ENCODE measurements around the gene CEP41. TPM values are rescaled to one million over a fixed set of nuclear protein-coding genes. Genes with fewer than 3 reads are reported as not detected.

Gene CEP41
- polyA plus RNA-seq, 2 of the 4 experiments (the other 2 are of a cell fraction), result 13.0 to 23.1 TPM

- ATAC-seq (no peak), FAIRE-seq (no peak), DNase-seq (ENCODE audit: low read depth in 1 of 2, low spot score in 1 of 2) (no peak)
- no peak for TF ChIP-seq RARB (CRISPR knock-in tag; IDR thresholded peaks at IDR 0.05)
- ChIA-PET CTCF (interaction anchor here (0.7 kb wide), 1 partner anchor 240 kb away, joined by 3 read pairs; no protein-coding TSS in a partner anchor), POLR2A (no interaction called here)
- Histone ChIP-seq H3K4me1 (no peaks in the 10 kb centered on the region), H3K4me3 (no peak overlapping the region), H3K27ac (no peak overlapping the region), H3K4me2 (no peak overlapping the region), H3K9me3 (no peaks in the 10 kb centered on the region)
- WGBS (ENCODE audit: missing lambda C conversion rate), result 77% methylated on average over 4 of the region's 4 CpGs
Observed at GRCh38 chr7:130400120-130400572, 40.7 kb downstream of the CEP41 start.

GRCh38 chr7:130398526-130399090 lies 42.2 kb downstream of the CEP41 start:
- ChIA-PET POLR2A (interaction anchor here (1.1 kb wide), 1 partner anchor 35 kb away, joined by 7 read pairs; no protein-coding TSS in a partner anchor), CTCF (no interaction called here)
- 83% methylated on average over 8 of the region's 8 CpGs for WGBS (ENCODE audit: missing lambda C conversion rate)
- no peak overlapping the region for H3K4me2 ChIP-seq
- H3K4me1 ChIP-seq, result no peaks in the 10 kb centered on the region
- ATAC-seq (no peak), DNase-seq (ENCODE audit: low read depth in 1 of 2, low spot score in 1 of 2) (no peak), FAIRE-seq (no peak)
- no peaks in the 10 kb centered on the region for H3K9me3 ChIP-seq
- H3K27ac ChIP-seq, result no peak overlapping the region
- no peak for TF ChIP-seq ESRRA (IDR thresholded peaks at IDR 0.05; ENCODE audit: borderline replicate concordance, low read length)
- no peak for TF ChIP-seq HOXA7 (CRISPR knock-in tag; IDR thresholded peaks at IDR 0.05)
- no peak for TF ChIP-seq ZFP36 (IDR thresholded peaks at IDR 0.05; ENCODE audit: borderline replicate concordance, partially characterized antibody)
- no peak overlapping the region for H3K4me3 ChIP-seq

- Histone ChIP-seq H3K27ac (no peak overlapping the region), H3K9me3 (no peaks in the 10 kb centered on the region), H3K4me3 (no peak overlapping the region), H3K4me1 (no peaks in the 10 kb centered on the region), H3K4me2 (no peak overlapping the region)
- ATAC-seq, result no peak
- no peak for FAIRE-seq
- ChIA-PET CTCF (interaction anchor here (1.5 kb wide), 1 partner anchor 27 kb away, joined by 3 read pairs; no protein-coding TSS in a partner anchor), POLR2A (interaction anchor here (1.1 kb wide), 1 partner anchor 34 kb away, joined by 7 read pairs; no protein-coding TSS in a partner anchor)
- TF ChIP-seq KDM5A (IDR thresholded peaks at IDR 0.05) (no peak), CHD4 (IDR thresholded peaks at IDR 0.05; ENCODE audit: borderline replicate concordance) (no peak), ZSCAN20 (CRISPR knock-in tag; IDR thresholded peaks at IDR 0.05) (no peak), EHMT2 (IDR thresholded peaks at IDR 0.05; ENCODE audit: low read depth) (no peak), HOXB5 (CRISPR knock-in tag; IDR thresholded peaks at IDR 0.05) (no peak), TP53 (CRISPR knock-in tag; IDR thresholded peaks at IDR 0.05) (no peak)
- DNase-seq (ENCODE audit: low read depth in 1 of 2, low spot score in 1 of 2), result no peak
- WGBS (ENCODE audit: missing lambda C conversion rate), result 93% methylated on average over 3 of the region's 3 CpGs
Observed at GRCh38 chr7:130397758-130398073, 43.1 kb downstream of the CEP41 start.

GRCh38 chr7:130397051-130397757 lies 43.6 kb downstream of the CEP41 start:
- no peak overlapping the region for H3K4me2 ChIP-seq
- FAIRE-seq (no peak), ATAC-seq (no peak), DNase-seq (ENCODE audit: low read depth in 1 of 2, low spot score in 1 of 2) (no peak)
- ChIA-PET POLR2A (interaction anchor here (1.1 kb wide), 1 partner anchor 33 kb away, joined by 7 read pairs; no protein-coding TSS in a partner anchor), CTCF (interaction anchor here (1.5 kb wide), 1 partner anchor 28 kb away, joined by 3 read pairs; no protein-coding TSS in a partner anchor)
- no peaks in the 10 kb centered on the region for H3K9me3 ChIP-seq
- H3K27ac ChIP-seq, result no peak overlapping the region
- TF ChIP-seq RFX5 (IDR thresholded peaks at IDR 0.05), result no peak
- no peak for TF ChIP-seq EHMT2 (IDR thresholded peaks at IDR 0.05; ENCODE audit: low read depth)
- TF ChIP-seq PHF8 (IDR thresholded peaks at IDR 0.05; ENCODE audit: borderline replicate concordance, low read depth), result no peak
- no peak for TF ChIP-seq FOSB (CRISPR knock-in tag; IDR thresholded peaks at IDR 0.05)
- no peak overlapping the region for H3K4me3 ChIP-seq
- 89% methylated on average over 7 of the region's 7 CpGs for WGBS (ENCODE audit: missing lambda C conversion rate)
- no peaks in the 10 kb centered on the region for H3K4me1 ChIP-seq

GRCh38 chr7:130396109-130396508 lies 44.7 kb downstream of the CEP41 start:
- DNase-seq (ENCODE audit: low read depth in 1 of 2, low spot score in 1 of 2), result no peak
- no peak for TF ChIP-seq CBX2 (IDR thresholded peaks at IDR 0.05; ENCODE audit: borderline replicate concordance, low read depth)
- no peak for TF ChIP-seq POLR2AphosphoS2 (conservative IDR thresholded peaks at IDR 0.05; ENCODE audit: low read length)
- no peak for TF ChIP-seq FOSB (CRISPR knock-in tag; IDR thresholded peaks at IDR 0.05)
- TF ChIP-seq REST (IDR thresholded peaks at IDR 0.05), result no peak
- 65% methylated on average over 3 of the region's 3 CpGs for WGBS (ENCODE audit: missing lambda C conversion rate)
- no peak overlapping the region for H3K4me3 ChIP-seq
- POLR2A ChIA-PET, result no interaction called here
- H3K4me2 ChIP-seq, result no peak overlapping the region
- no peak overlapping the region for H3K27ac ChIP-seq
- ATAC-seq, result no peak
- no peak for FAIRE-seq
- no peaks in the 10 kb centered on the region for H3K4me1 ChIP-seq
- H3K9me3 ChIP-seq, result no peaks in the 10 kb centered on the region
- CTCF ChIA-PET, result interaction anchor here (0.6 kb wide), 1 partner anchor 35 kb away, joined by 3 read pairs; no protein-coding TSS in a partner anchor
